Midbrain (tissue), 1 donor: ENCODE results near the gene CUL2.
"Not testable (repeated sequence)": the region's sequence is repeated elsewhere in the genome, so short reads cannot be mapped to it uniquely, and the experiment has no call there.

Experiments used
- DNase-seq: peaks from one replicate; lab custom pipeline; 2025; lab: John Stamatoyannopoulos, UW

Gene CUL2

DNA sequence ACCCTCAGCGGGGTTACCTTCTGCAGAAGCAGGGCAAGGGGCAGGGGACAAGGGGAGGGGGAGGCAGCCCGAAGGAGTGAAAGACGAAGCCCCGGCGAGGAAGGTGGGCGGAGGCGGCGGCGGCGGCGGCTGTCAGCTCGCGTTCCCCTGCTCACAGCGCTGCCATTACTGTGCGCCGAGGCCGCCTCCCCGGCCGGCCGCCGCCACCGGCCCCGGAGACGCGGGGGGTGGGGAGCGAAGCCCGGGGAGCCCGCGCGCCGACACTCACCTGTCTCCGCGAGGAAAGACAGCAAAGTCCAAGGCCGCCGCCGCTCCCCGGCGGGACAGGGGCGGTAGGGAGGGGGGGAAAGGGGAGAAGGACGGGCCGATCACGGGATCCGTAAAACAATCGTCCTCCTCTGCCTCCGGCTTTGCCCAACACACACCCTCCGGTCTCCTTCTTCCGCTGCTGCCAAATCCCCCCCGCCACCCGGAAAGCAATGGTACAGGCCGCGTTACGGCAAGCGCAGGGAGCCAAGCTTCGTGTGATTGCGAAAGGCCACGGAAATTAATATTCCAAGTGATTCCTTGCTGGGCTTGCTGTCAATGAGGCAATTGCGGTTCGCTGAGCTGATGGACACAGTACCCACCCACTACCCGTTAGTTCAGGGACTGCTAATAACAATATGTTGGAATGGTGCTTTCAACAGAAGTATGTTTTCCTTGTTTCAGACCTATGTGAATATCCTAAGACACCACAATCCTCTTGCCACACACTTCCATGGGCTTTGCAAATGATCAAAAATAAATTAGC, at the start of gene CUL2:
Gene CUL2 (minus strand): TSS at position 180 of the 793 bp plus-strand sequence. CDS start 19,024 bp downstream, outside the sequence.
- DNase-seq, result peak; percentile 94

DNA sequence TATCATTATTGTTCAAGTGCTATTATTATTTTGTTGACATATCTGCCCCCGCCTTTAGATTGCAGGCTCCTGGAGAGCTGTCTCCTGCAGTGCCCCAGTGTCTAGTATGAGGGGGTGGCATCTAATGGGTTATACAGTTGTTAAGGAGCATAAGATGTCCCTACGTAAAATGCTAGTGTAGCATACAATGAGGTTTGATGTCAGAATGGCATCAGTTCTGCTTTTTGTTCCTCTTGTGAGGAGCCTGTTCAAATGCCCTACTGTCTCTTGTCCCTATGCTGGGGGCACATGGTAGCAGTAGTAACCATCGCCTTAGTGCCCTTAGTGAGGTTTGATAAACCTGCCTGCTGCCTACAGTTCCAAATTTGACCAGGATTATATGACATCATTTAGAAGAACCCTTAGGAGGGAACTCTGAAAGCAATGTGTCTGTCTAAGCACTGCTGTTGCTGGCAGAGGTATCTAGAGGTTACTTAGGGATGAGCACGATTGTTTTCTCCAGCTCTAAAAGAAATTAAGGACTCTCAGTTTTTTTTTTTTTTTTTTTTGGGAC, 46.2 kb upstream of the CUL2 start:
- DNase-seq, result no peak

DNA sequence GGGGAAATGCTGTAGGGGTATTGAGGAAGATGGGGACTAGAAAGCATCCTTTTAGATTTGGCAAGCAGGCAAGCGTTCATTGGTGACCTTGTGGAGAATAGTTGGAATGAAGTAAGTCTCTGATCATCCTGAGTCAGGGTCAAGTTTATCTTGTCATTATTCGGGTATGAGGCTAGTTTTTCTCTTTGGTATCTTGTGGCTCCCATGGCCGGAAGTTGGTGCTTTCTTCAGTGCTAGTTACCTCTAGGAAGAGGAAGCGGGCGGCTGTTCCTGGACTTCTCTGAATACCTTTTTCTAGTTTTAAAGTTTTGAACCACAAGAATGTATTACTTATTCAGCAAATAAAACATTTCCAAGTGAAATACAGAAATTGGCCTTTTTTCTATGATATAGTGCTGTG, 45.7 kb upstream of the CUL2 start:
- DNase-seq, result no peak

DNA sequence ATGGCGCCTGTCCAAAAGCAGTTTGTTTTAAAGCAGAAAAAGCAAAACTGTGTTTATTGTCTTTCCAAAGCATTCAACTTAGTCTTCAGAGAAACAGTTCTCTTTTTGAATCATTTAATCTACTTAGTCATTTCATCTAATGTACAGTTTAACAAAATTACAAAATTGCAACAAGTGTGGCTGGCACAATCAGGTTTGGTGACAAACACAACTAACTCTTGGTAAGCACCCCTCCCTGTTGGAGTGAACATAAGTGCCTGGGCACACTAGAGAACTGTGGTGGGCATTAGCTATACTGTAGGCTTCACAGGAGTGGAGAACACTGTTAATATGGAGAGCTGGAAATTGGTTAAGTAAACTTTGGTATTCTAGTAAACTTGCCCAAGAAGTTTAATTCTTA, 43.4 kb upstream of the CUL2 start:
- no peak for DNase-seq

DNA sequence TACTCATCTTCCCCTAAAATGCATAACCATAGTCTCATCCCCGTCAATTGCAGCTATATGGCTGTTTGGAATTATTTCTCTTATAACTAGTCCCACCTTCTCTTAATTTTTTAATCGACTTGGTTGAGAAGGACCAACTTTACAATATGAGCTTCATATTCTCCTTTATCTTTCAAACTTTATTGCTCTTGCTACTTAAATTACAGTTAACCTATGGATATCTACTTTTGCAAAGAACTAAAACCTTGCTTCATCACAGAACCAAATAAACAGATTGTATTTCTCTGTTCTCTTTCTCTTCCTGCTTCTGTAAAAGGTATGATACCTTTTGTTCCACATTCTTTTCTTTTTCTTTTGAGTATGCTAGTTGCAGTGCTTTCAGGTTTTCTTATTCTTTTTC, 42.6 kb upstream of the CUL2 start:
- no peak for DNase-seq

DNA sequence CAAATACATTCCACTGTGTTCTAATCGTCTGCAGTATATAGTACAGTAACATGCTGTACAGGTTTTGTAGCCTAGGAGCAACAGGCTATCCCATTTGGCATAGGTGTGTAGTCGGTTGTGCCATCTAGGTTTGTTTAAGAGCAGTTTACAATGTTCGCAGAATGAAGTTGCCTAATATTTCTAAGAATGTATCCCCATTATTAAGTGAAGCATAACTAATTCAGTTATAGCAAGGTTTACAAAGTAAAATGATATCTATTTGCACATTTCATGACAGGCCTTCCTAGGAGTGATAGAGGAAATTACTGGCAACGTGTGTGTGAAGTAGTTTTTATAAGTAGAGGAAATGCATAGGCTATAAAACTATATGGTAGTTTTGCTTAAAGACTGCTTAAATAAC, 40.5 kb upstream of the CUL2 start:
- DNase-seq, result no peak

DNA sequence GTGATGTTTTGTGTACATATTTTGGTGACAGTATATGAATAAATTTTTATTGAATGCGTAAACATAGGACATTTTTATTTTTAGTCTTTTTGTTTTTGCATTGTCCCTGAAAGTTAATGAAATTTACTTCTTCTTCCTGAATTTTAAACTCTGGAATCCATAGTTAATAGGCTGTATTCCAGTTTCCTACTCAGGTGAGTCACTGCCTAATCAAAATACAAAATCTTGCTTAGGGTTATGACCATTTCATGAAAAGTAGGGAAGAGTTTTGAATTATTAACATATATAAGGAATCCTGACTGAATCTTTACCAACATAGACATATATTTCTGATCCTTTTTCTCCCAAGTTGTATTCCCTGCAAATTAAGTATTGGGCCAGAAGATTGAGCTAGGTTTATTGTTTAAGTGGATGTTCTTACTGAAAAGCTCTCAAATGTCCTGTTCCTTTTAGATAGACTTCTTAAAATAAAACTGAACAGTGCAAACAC, 39.1 kb upstream of the CUL2 start:
- no peak for DNase-seq

DNA sequence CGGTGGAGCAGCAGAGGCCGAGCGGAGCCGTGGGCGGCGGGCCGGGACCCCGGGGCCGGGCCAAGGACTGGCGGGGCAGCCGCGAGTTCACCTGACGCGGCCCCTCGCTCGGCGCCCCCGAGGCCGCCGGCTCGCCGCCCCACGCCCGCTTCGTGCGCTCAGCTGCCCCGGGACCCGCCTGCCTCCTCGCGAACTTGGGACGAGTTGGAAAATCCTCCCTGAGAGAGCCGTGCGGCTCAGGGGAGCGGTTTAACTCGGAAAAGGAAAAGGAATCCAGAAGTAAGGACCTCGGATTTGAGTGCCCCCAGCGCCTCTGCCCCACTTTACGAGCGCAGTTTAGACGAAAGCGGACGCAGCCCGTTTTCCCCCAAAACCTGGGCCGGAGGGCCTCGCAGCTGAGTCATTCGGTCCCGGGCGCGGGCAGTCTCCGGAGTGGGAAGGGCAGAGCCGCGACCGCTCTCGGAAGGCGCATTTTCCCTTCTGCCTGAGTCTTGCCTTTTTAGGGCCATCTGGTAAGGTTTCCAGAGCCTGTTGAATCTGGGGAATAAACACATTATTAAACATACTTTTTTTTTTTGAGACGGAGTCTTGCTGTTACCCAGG, 37.2 kb upstream of the CUL2 start:
- DNase-seq, result peak; percentile 49

DNA sequence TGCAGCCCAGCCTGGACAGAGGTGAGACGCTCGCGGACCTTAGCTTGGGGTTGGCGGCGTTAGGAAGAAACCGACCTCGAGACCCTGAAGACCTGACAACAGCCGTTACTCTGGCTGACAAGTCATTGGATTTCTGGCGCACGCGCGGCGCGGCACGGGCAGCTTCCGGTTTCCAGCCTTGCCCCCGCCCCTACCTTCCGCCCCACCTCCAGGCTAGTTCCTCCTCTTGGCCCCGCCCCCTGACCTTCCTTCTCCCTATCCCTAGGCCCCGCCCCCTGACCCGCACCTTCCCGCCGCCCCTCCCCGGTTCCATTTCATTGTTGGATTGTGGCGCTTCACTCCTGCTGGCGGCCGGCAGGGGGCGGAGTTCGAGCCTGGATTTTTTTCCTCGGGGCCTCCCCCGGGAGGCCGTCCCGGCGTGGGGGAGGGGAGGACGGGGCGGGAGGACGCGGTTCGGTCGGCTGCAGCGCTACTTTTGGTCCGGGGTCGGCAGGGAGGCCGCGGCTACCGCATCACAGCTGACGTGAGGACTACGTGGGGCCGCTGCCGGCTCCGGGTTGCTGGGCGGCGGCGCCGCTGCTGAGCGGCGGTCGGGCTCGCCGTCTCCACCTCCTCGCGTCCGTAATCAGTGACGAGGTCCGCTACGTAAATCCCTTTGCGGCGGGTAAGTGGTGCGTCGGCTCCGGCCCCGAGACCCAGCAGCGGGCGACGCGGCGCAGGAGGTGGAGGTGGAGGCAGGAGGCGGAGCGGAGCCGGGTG, 36.6 kb upstream of the CUL2 start, which contains the start of gene CREM:
Gene CREM (plus strand): TSS at position 317 of the 759 bp plus-strand sequence. CDS start 10,990 bp downstream, outside the sequence.
- peak; percentile 94 for DNase-seq

DNA sequence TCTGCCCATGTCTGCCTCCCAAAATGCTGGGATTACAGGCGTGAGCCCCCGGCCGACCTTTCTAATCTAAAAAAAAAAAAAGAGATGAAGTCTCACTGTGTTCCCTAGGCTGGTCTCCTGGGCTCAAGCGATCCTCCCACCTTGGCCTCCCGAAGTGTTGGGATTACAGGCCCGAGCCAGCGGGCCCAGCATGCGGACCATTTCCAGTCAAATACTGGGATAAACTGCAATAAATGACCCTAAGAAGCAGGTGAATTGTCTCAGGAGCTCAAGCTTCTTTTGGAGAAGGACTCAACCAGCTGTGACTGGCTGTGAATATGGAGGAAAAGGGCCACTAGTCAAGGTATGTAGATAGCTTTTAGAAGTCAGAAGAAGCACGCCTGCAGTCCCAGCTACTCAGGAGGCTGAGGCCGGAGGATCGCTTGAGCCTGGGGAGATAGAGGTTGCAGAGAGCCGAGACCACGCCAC, 36.0 kb upstream of the CUL2 start:
- peak; percentile 66 for DNase-seq

DNA sequence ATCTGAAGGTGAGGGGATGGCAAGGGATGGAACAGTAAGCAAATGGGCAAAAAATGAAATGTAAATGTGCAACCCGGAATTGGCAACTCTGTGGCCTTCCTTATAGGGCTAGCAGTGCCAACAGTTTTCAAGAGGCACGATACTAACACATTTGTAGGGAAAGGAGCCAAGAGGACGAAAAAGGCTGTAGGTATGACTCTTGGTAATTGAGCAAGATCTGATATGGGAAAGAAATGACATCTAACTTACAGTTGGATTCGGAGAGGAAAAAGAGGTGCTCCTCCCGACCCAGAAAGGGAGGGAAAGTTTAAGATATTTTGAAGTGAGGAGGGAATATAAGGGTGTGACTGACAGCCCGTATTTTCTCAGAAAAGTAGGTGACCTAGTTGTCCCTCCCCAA, 34.4 kb upstream of the CUL2 start:
- no peak for DNase-seq

DNA sequence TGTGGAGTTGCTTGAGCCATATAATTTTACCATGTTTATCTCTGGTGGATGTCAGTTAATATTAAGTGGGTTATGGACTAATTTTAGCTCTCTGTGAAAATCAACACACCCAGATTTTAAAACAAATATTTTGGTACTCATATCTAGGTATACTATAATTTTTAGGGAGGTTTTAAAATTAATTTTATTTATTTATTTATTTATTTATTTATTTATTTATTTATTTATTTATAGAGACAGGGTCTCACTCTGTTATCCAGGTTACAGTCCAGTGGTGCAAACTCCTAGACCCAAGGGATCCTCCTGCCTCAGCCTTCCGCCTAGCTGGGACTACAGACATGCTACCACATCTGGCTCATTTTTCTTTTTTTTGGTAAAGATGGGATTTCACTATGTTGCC, 29.2 kb upstream of the CUL2 start:
- DNase-seq, result no peak

DNA sequence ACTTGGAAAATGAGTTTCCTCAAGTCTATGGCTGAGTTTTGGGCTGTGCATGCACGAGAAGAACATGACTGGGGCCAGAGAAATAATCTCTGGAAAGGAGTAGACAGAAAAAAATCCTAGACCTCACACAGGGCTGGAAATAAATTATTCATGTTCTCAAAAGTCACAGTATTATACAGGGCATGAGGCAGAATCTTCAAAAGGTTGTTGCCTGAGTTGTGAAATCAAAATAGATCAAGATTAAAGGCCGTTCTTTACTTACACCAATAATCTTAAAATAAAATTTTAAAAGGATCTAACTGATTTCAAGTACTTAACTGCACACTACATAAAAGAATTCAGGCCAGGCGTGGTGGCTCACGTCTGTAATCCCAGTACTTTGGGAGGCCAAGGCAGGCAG, 22.4 kb upstream of the CUL2 start:
- DNase-seq, result no peak

DNA sequence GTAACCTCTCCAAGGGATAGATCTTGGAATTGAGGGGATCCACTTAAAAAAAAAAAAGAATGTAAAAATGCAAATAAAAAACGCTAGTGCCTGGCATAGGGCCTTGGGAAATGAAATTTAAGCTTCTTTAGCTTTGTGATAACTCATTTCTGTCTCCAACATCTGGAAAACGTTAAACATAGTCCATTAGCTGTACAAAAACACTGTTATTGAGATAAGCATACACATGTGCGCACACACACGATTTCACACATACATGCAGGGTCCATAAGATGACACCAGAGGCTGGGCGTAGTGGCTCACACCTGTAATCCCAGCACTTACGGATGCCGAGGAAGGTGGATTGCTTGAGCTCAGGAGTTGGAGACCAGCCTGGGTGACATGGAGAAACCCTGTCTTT, 13.7 kb upstream of the CUL2 start:
- DNase-seq, result no peak

DNA sequence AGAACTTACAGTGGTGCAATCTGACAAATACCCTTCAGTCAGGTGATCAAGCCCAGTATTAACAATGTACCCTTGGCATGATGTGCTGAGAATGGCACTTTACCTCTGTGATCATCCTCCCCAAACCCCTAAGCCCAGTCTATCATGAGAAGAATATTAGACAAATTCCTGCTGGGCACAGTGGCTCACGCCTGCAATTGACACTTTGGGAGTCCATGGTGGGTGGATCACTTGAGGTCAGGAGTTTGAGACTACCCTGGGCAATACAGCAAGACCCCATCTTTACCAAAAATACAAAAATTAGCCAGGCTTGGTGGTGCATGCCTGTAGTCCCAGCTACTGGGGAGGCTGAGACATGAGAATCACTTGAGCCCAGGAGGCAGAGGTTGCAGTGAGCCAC, 7.4 kb upstream of the CUL2 start:
- DNase-seq, result no peak

DNA sequence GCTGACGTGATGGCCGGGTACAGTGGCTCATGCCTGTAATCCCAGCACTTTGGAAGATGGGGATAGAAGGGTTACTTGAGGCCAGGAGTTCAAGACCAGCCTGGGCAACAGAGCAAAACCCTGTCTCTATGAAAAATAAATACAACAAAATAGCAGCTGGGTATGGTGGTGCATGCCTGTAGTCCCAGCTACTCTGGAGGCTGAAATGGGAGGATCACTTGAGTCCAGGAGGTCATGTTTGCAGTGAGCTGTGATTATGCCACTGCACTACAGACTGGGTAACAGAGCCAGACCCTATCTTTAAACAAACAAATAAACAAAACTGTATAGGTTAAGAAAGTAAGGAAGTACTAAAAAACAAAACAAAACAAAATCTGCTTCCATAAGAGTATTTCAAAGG, 6.2 kb upstream of the CUL2 start:
- DNase-seq, result no peak

DNA sequence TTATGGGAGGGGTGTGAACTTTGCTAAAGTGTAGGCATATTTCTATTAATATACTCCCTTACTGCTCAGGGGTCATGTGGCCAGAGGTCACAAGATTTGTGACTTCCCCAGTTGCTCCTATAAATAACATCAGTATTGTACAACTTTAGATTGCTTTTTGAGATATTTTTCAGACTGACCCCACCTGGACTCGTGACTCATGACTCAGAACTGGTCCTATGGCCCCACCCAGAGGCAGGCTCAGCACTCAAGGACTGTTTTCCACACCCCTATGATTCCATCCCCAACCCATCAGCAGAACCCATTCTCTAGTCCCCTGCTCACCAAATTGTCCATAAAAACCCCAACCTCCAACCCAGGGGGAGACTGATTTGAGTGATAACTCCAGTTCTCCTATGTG, 2.7 kb upstream of the CUL2 start:
- no peak for DNase-seq

DNA sequence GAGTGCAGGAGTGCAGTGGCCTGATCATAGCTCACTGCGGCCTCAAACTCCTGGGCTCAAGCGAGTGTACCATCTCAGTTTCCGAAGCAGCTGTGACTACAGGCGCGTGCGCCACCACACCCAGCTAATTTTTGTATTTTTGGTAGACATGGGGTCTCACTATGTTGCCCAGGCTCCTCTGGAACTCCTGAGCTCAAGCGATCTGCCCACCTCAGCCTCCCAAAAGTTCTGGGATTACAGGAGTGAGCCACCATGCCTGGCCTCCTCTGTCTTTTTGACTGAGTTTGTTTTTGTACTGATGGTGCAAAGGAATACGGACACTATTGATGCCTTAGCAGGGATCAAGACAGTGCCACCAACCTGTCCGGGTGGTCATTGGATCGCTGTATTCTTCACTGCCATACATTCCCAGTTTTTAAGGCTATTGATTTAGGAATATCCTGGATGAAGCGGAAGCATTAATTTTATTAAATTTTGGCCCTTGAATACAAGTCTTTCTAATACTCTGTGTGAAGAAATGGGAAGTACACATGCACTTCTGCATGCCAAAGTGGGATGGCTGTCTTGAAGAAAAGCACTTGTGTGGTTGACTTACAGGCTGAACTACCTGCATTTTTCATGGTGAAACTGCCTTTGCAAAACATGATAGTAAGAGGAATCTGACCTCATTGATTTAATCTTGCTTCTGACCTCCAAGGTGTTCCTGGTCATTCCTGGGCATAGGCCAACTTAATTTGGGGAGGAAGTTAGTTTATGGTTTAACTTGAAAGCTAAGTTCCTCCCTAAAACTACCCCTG, 2.1 kb upstream of the CUL2 start:
- no peak for DNase-seq

DNA sequence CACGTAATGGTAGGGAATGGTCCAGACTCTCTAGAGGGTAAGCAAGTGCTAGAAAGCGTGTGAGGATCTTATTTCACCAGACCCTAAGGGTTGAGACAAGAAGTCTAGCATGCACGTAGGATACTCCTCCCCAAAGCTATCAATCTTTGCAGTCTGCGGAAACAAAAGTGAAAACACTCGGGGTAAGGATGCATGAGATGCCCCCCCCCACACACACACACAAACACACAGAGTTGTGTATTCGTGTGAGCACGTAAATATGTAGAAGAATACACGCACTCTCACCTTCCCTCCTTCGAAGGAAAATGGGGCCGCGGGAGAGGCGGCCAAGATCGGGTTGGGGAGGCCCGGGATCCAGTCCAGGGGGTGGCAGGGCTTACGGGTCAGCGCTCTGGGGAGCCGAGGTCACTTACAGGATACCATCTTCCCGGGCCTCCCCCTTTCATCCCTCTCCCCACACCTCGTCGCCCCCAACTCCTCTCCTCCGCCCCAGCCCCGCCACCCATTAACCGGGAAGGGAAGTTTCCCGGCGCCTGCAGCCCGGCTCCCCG, 455 bp downstream of the CUL2 start:
- DNase-seq, result no peak

DNA sequence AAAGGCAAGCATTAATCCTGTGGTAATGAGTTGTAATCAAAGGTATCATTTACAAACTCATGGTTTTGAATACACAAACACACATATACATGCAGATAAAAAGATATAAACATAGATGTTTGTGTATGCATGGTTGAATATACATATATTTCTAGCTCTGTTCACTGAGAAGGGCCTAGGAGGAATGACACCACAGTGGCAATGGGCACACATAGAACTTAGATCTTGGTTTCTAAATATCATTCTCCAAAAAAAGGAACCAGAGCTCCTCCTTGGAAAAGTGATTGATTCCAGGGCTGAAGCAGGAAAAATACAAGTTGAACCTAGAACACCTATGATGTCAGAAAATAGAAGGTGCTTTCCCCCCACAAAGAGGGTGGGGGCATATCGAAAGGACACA, 6.9 kb downstream of the CUL2 start:
- no peak for DNase-seq

DNA sequence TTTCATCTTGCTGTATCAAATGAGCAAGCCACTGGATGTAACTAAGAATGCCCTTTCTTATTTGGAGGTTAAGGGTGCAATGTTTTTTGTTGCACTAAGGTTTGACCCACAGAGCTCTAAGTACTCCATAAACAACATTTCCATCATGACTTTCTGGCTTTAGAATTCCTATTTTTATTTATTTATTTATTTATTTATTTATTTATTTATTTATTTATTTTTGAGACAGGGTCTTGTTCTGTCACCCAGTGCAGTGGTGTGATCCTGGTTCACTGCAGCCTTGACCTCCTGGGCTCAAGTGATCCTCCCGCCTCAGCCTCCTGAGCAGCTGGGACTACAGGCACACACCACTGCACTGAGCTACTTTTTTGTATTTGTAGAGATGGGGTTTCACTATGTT, 9.9 kb downstream of the CUL2 start:
- not testable (repeated sequence) for DNase-seq
